ENCODE measurements around the gene STK32C.

- TF ChIP-seq ZBTB33 (IDR thresholded peaks at IDR 0.05), result no peak
- no peak for TF ChIP-seq CREB1 (IDR thresholded peaks at IDR 0.05; ENCODE audit: low read depth)
- no peak for TF ChIP-seq TAF1 (IDR thresholded peaks at IDR 0.05; ENCODE audit: borderline replicate concordance, low read depth, low read length)
- no peak for TF ChIP-seq ESRRA (IDR thresholded peaks at IDR 0.05; ENCODE audit: low read length)
- no peak for TF ChIP-seq CEBPB (IDR thresholded peaks at IDR 0.05; ENCODE audit: borderline replicate concordance in 1 of 2, low read depth in 2 of 2, low read length in 2 of 2)
- no peak for TF ChIP-seq CTCF (IDR thresholded peaks at IDR 0.05 in 2 of 3, conservative IDR thresholded peaks at IDR 0.05 in 1 of 3; ENCODE audit: control insufficient read depth in 2 of 3, extremely low read depth in 1 of 3, insufficient read depth in 1 of 3, low read depth in 3 of 3, low read length in 3 of 3)
- TF ChIP-seq TCF12 (IDR thresholded peaks at IDR 0.05; ENCODE audit: low read depth, low read length), result no peak
- TF ChIP-seq EP300 (IDR thresholded peaks at IDR 0.05; ENCODE audit: borderline replicate concordance in 1 of 2, control insufficient read depth in 1 of 2, low read depth in 2 of 2, low read length in 2 of 2), result no peak
- TF ChIP-seq TBL1XR1 (IDR thresholded peaks at IDR 0.05; ENCODE audit: low read depth, low read length), result no peak
- TF ChIP-seq FOS (IDR thresholded peaks at IDR 0.05; ENCODE audit: borderline replicate concordance, extremely low read depth, insufficient read length), result no peak
- TF ChIP-seq POLR2A (IDR thresholded peaks at IDR 0.05; ENCODE audit: low read depth, low read length), result no peak
Measured at GRCh38 chr10:132338876-132339275, 31.1 kb upstream of the STK32C start.

Measured in GM12878 (cell line).